NCI-H2171 treated with DMSO at 0.1 percent for 48 hours (cell line): ENCODE results near the gene LPCAT2.

Source experiments
- DNase-seq: peaks from one replicate; lab custom pipeline; 2025; lab: John Stamatoyannopoulos, UW

LPCAT2 gene

GRCh38 chr16:55508941-55509931, at the start of gene LPCAT2:
TSS of gene LPCAT2 (plus strand) at chr16:55509072. CDS start at chr16:55509182, 110 bp downstream.
- DNase-seq: peak; percentile 37

GRCh38 chr16:55462241-55462640, 46.6 kb upstream of the LPCAT2 start:
- no peak for DNase-seq

- no peak for DNase-seq
These were observed 44.5 kb upstream of the LPCAT2 start for GRCh38 chr16:55464375-55464774.

GRCh38 chr16:55465077-55465896, 43.6 kb upstream of the LPCAT2 start:
- DNase-seq: peak; percentile 81

- DNase-seq: no peak
These were observed 42.7 kb upstream of the LPCAT2 start for GRCh38 chr16:55466209-55466608.

GRCh38 chr16:55467898-55468297, 41.0 kb upstream of the LPCAT2 start:
- DNase-seq: no peak

- DNase-seq: no peak
These were observed 40.4 kb upstream of the LPCAT2 start for GRCh38 chr16:55468352-55468990.

GRCh38 chr16:55469821-55470532, 38.9 kb upstream of the LPCAT2 start:
- no peak for DNase-seq

GRCh38 chr16:55470533-55471371, 38.1 kb upstream of the LPCAT2 start:
- DNase-seq: peak; percentile 28

- no peak for DNase-seq
These were observed 37.3 kb upstream of the LPCAT2 start for GRCh38 chr16:55471448-55472097.

- no peak for DNase-seq
These were observed 35.3 kb upstream of the LPCAT2 start for GRCh38 chr16:55473587-55473986.

GRCh38 chr16:55474821-55475220, 34.1 kb upstream of the LPCAT2 start:
- no peak for DNase-seq

GRCh38 chr16:55475919-55476318, 33.0 kb upstream of the LPCAT2 start:
- no peak for DNase-seq

- DNase-seq: no peak
These were observed 32.0 kb upstream of the LPCAT2 start for GRCh38 chr16:55476625-55477533.

- no peak for DNase-seq
These were observed 31.1 kb upstream of the LPCAT2 start for GRCh38 chr16:55477736-55478135.

GRCh38 chr16:55478827-55479429, 29.9 kb upstream of the LPCAT2 start, which contains the start of gene MMP2:
TSS of gene MMP2 (plus strand) at chr16:55479198. CDS start at chr16:55479480, 282 bp downstream.
- DNase-seq: peak; percentile 20

GRCh38 chr16:55479430-55480140, 29.3 kb upstream of the LPCAT2 start:
- no peak for DNase-seq

GRCh38 chr16:55480228-55480655, 28.6 kb upstream of the LPCAT2 start:
- no peak for DNase-seq
